ENCODE results near the gene HSFX2. TPM values are rescaled to one million over a fixed set of nuclear protein-coding genes. Genes with fewer than 3 reads are reported as not detected.
A peak's percentile ranks its signal among the peaks of the same experiment; 100 is the strongest.
"Not testable (repeated sequence)": the region's sequence is repeated elsewhere in the genome, so short reads cannot be mapped to it uniquely, and the experiment has no call there.

HSFX2 gene
- not detected for polyA plus RNA-seq (2013, experiment 1 of 2; ENCODE audit: insufficient read length)
- 0.11 TPM for polyA plus RNA-seq (2013, experiment 2 of 2; ENCODE audit: insufficient read length)

GRCh38 chrX:149595214-149595613, at the start of gene HSFX2:
HSFX2 (minus strand) TSS chrX:149595314; CDS start chrX:149594700, 614 bp downstream.
- not testable (repeated sequence) for DNase-seq

GRCh38 chrX:149643496-149643895, 48.4 kb upstream of the HSFX2 start:
- no peak for DNase-seq

DNA sequence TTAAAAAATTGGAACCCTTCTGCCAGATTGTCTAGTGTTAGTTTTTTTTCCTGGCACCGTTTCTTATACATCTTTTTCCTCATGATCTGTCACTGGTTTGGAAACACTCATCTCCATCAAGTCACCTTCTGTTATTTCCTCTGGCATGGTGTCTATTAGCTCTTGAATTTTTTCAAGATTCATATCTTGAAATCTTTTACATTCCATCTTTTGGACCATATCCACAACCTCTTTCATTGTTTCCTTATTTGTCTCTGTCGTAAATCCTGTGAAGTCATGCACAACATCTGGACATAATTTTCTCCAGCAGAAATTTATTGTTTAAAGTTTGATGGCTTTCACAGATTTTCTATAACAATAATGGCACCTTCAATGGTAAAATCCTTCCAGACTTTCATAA, 46.7 kb upstream of the HSFX2 start:
- DNase-seq = peak; percentile 41

GRCh38 chrX:149641432-149641831, 46.3 kb upstream of the HSFX2 start:
- DNase-seq = no peak

DNA sequence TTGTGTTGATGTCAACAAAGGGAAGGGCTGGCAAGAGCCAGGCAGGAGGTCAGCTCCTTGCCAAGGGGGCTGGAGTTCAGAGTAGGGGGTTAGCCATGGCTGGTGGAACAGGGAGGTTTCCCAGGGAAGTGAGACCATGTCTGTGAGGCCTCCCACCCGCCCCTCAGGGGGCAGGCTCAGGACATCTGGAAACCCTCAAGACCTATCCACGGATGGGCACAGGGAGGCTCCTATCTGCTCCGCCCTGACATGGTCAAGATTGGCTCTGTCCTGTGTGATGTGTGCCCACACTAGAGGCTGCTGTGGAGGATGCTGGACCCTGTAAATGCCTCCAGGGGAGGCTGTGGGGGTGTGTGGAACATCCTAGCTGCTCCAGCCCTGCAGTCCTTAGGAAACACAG, 44.5 kb upstream of the HSFX2 start:
- DNase-seq = no peak

GRCh38 chrX:149638860-149639259, 43.7 kb upstream of the HSFX2 start:
- DNase-seq = peak; percentile 61

GRCh38 chrX:149633511-149633910, 38.4 kb upstream of the HSFX2 start:
- DNase-seq = no peak

DNA sequence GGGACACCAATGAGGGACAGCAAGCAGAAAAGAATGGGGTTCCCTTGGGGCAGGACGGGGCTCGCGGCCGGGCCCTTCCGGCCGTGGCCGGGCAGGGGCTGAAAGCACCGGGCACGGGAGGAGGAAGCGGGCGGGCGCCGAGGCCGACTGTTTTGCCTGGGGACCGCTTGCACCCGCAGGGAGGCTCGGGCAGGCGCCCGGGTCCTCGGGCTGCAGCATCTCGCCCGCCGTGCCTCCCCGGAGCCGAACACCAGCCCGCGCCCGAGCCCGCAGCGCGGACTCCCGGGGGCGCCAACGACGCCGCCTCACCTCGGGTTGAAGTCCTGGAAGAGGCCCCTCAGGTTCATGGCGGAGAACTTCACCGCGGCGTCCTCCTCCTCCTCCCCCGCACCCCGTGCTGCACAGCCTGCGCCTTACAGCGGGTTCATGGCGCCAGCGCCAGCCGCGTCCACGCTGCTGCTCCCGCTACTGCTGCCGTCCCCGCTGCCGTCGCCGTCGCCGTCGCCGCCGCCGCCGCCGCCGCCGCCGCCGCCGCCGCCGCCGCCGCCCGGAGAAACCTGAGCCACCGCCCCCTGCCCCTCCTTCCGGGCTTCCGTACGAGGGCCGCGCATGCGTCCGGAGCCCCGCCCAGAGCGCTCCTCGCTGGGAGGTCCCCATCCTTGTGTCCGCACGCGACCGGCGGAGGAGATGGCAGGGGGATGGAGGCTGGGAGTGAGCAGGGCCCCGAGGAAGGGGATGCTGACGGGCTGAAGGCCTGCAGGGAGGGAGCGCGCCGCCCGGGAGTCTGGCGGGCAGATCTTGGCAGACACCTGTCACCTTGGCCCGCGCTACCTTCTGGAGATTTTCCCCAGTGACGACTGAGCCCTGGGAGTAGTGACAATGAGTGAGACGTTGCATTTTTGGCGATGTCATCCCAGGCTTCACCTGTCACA, 36.4 kb upstream of the HSFX2 start, which contains the start of gene TMEM185A:
TMEM185A (minus strand) TSS at position 559 of the 932 bp plus-strand sequence; CDS start at position 347, 212 bp downstream.
- peak; percentile 68 for DNase-seq

DNA sequence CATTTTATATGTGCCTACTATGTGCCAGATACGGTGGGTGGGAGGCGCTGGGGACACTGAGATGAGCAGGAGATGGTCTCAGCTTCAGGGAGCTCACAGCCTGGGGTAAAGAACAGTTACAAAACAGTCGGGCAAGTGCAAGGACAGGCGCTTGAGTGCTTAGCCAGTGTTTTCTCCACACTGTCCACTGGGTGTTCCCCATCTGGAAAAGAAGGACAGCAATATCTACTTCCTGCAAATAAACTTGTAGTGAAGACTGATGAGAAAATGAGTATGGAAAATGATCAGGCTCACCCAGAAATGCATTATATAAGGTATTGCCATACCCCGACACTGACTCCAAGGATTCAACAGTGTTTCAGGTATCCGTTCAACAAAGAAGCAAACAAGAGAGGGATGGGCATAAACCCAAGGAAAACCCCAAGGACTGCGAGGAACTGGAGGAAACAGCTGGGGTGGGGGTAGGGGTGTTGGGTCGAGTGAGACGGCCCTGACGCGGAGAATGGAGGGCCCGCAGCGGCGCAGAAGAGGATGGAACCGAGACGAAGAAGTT, 35.6 kb upstream of the HSFX2 start:
- DNase-seq = peak; percentile 43

- DNase-seq = no peak
Observed at GRCh38 chrX:149629730-149630387, 34.7 kb upstream of the HSFX2 start.

GRCh38 chrX:149628768-149629167, 33.7 kb upstream of the HSFX2 start:
- DNase-seq = no peak

GRCh38 chrX:149628280-149628679, 33.2 kb upstream of the HSFX2 start:
- DNase-seq = no peak

GRCh38 chrX:149626829-149627228, 31.7 kb upstream of the HSFX2 start:
- DNase-seq = not testable (repeated sequence)

- DNase-seq = not testable (repeated sequence)
Observed at GRCh38 chrX:149619662-149620061, 24.5 kb upstream of the HSFX2 start.

GRCh38 chrX:149618871-149619270, 23.8 kb upstream of the HSFX2 start:
- DNase-seq = no peak

DNA sequence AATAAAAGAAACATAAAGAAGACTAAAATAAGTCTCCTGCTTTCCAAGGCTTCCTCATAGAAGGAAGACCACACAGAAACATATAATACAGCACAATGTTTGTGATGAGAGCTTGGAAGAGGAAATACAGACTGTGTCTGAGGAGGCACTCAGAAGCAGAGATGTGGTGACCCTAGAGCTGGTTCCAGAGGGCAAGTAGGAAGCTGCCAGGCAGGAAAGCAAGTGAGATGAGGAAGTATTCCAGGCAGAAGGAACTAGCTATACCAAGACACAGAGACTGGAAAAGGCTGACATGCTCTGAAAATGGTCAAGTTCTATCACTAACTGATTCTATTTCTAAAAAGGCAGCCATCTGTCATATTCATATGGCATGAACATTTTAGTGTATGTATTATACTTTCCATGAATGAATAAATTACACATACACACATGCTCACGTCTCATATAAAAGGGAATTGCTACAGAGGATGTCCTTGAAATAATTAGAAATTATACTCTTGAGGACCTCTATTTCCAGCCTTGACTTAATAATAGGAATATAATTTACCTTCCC, 16.6 kb upstream of the HSFX2 start:
- DNase-seq = no peak

DNA sequence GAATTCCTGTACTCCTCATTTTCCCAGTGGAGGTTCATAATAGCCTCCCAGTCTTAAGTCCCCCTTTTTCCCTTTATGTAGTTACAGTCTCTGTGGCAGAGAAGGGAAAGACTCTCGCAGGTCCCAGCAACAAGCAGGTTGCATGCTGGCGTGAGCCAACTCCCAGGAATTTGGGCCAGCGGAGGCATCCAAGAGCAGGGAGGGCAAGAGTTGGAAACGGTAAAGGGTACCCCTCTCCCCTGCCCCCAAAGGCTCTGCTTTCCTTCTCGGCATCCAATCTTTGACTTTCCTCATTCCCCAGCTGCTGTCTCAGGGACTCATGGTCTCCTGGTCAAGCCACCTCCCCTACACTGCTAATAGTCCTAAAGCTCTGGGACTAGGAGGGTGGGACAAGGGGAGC, 15.4 kb upstream of the HSFX2 start:
- DNase-seq = no peak

DNA sequence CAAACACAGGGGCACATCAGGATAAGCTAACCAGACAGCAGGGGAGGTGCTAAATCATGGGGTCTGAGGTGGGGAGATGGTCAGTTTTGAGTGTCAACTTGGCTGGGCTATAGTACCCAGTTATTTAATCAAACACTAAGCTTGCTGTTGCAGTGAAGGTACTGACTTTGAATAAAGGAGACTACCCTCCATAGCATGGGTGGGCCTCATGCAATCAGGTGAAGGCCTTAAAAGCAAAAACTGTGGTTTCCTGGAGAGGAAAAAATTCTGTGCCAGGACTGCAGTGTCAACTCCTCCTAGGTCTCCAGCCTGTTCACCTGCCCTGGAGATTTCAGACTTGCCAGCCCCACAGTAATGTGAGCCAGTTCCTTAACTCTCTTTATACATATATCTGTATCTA, 12.6 kb upstream of the HSFX2 start:
- DNase-seq = no peak

GRCh38 chrX:149605248-149605885, 10.3 kb upstream of the HSFX2 start:
- peak; percentile 47 for DNase-seq

- not testable (repeated sequence) for DNase-seq
Observed at GRCh38 chrX:149598603-149599002, 3.5 kb upstream of the HSFX2 start.

DNA sequence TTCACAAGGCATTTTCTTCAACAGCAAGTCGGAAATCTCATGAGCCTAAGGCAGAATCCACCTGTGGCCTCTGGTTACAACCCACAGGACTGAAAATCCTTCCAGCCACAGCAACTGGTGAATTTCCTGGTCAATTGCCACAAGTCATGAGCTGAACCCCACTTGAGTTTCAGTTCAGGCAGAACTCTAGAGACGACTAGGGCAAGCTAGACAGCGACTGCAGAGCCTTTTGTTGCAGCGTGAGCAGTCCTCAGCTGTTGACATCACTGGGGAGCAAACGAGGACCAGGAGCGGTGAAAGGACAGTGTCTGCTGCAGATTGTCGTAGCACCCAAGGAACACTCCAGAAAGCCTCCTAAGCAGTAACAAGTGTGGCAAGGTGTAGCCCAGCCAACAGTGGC, 829 bp upstream of the HSFX2 start:
- not testable (repeated sequence) for DNase-seq

DNA sequence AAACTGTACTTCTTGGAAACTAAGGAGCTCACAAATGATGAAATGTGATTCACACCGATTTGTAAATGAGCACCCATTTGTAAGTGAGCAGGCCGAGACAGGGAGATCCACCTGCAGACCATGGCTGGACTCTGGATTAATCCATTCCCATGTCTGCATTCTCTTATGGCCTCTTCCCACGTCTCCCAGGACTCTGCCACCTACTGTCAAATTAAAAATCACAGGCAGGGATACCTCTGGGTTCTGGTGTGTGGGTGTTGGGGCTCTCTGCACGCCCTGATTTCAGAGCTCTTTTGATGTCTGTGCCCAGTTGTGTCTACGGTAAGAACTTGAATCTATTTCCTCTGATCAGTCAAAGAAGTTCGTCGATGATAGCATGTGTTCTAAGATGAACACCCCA, 4.1 kb downstream of the HSFX2 start:
- not testable (repeated sequence) for DNase-seq

Measured in fibroblast of skin of back (primary cell).